ENCODE data around the gene GRWD1. TPM values are rescaled to one million over a fixed set of nuclear protein-coding genes. Genes with fewer than 3 reads are reported as not detected.
A peak's percentile ranks its signal among the peaks of the same experiment; 100 is the strongest.

GRWD1 gene
- total and polyA plus RNA-seq, 2 of the 13 experiments (the other 11 are each of a cell fraction or from before 2014, with no cell fraction given) = 10.8 to 46.6 TPM

DNA sequence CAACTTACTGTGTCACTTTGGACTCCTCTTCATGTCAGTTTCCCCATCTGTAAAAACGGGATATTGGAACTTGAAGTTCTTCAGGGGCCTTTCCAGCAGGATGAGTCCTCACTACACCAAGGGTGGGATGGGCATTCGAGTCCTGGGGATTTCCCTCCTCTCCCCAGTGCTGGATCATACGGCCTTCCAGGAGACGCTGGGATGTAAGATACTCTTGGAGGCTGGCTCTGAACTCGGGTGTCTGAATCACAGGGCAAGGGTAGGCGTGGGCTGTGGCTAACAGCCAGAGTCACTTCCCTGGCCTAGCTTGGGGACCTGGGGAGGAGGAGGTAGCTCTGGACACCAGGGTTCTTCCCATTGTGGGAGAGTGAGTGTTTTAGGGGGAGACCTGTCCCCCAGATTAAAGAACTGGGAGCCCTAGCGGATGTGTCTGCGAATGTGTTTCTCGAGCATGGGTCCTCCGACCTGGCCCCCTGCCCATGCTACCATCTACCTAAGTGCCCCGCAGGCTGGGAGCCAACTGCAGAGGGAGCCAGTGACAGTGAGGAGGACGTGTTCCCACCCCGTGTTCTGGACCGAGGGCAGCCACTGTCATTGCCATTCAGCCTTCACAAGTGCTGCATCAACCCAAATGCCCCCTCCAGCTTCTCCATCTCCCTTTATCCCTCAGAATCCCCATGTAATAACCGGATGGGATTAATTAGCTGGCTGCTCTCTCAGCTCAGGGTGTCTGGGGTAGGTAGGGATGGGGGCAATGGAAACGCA is 21.0 kb downstream of the GRWD1 start:
- intact Hi-C loops (cut with micrococcal nuclease; ENCODE audit: unreplicated experiment) = no loop called here
- no peaks in the 10 kb centered on the region; a peak in 1 of 5 replicates for H3K27me3 ChIP-seq (ENCODE audit: control insufficient read depth in 1 of 2, insufficient read depth in 2 of 2, low read length in 2 of 2)
- H3K27ac ChIP-seq (ENCODE audit: extremely low read length, insufficient read depth, low read length) = no peak overlapping the region
- DNase-seq (ENCODE audit: low spot score) = no peak
- no peak overlapping the region for H2AFZ ChIP-seq (ENCODE audit: low read length)
- H3K9me3 ChIP-seq (ENCODE audit: low read length) = no peaks in the 10 kb centered on the region
- H3K79me2 ChIP-seq (ENCODE audit: insufficient read depth, low read length) = peaks cover 5% of the 10 kb centered on the region
- no peak for FAIRE-seq
- peaks cover 17% of the 10 kb centered on the region for H3K4me1 ChIP-seq (ENCODE audit: insufficient read depth, low read length)
- ChIA-PET POLR2A (interaction anchor here (1.0 kb wide), 1 partner anchor 21 kb away, joined by 3 read pairs; no protein-coding TSS in a partner anchor), CTCF (ENCODE audit: low intra/inter-chr PET ratio, low total read pairs) (no interaction called here)
- no peak for TF ChIP-seq SP5 (CRISPR knock-in tag; IDR thresholded peaks at IDR 0.05; ENCODE audit: borderline replicate concordance, low read depth)
- TF ChIP-seq, protein P1, sequence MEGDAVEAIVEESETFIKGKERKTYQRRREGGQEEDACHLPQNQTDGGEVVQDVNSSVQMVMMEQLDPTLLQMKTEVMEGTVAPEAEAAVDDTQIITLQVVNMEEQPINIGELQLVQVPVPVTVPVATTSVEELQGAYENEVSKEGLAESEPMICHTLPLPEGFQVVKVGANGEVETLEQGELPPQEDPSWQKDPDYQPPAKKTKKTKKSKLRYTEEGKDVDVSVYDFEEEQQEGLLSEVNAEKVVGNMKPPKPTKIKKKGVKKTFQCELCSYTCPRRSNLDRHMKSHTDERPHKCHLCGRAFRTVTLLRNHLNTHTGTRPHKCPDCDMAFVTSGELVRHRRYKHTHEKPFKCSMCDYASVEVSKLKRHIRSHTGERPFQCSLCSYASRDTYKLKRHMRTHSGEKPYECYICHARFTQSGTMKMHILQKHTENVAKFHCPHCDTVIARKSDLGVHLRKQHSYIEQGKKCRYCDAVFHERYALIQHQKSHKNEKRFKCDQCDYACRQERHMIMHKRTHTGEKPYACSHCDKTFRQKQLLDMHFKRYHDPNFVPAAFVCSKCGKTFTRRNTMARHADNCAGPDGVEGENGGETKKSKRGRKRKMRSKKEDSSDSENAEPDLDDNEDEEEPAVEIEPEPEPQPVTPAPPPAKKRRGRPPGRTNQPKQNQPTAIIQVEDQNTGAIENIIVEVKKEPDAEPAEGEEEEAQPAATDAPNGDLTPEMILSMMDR (CRISPR knock-in tag; IDR thresholded peaks at IDR 0.05) = 0 out of 2 replicates have a peak, but pooled peaks have one; percentile 7
- no TSS peak for BruUV-seq (replicated peaks)
- in situ Hi-C loops (cut with HindIII; ENCODE audit: extremely low pct_ligation_motif_present, low pct_unique_long_range_greater_than_20kb) = no loop called here
- no peaks in the 10 kb centered on the region; the same call in 1 of the 2 replicates for H4K20me1 ChIP-seq (ENCODE audit: insufficient read depth, low read length)
- no peak for ATAC-seq
- H3K9ac ChIP-seq (ENCODE audit: insufficient read depth, low read depth, low read length) = no peak overlapping the region
- H3K4me3 ChIP-seq (replicated peaks in 1 of 3; ENCODE audit: insufficient read depth in 1 of 3, low read depth in 2 of 3, low read length in 3 of 3) = no peak overlapping the region
- H3K4me2 ChIP-seq (ENCODE audit: low read depth, low read length) = no peak overlapping the region
- WGBS (ENCODE audit: low lambda C conversion rate) = 29% methylated on average over 8 of the region's 16 CpGs
- H3K36me3 ChIP-seq (replicated peaks in 1 of 2; ENCODE audit: control insufficient read depth in 1 of 2, insufficient read depth in 2 of 2, low read length in 2 of 2) = peaks cover 5 to 13% of the 10 kb centered on the region in 2 experiments; a peak in 4 of 5 replicates

DNA sequence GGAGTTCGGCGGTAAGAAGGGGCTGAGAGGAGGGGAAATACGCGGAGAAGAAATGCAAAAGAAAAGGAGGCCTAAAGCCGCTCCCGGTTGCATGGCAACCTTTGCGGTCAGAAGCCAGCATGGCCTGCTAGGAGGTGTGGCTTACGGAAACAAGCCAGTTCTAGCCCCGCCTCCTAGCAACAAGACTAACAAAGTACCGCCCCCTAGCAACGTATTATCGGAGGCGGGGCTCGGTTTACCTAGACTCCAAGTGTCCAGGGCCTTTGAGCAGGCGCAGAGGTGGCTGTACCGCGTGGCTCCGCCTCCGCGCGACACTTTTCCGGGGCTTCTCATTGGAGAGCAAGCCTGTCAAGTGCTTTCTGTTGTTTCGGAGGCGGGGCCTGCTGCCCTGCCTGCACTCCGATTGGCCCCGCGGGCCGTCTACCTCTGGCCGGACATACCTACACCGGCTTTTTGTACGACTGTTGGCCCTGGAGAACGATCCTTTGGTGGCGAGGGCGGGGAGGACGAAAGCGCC is 23.0 kb downstream of the GRWD1 start:
- Histone ChIP-seq H3K27me3 (ENCODE audit: control insufficient read depth in 1 of 2, insufficient read depth in 2 of 2, low read length in 2 of 2) (no peaks in the 10 kb centered on the region; a peak in 1 of 5 replicates), H2AFZ (ENCODE audit: low read length) (no peak overlapping the region), H3K4me1 (ENCODE audit: insufficient read depth, low read length) (peaks cover 17% of the 10 kb centered on the region), H3K4me2 (ENCODE audit: low read depth, low read length) (peak overlapping the region; percentile 83), H3K27ac (ENCODE audit: extremely low read length, insufficient read depth, low read length) (peak overlapping the region; percentile 91), H3K9me3 (ENCODE audit: low read length) (no peaks in the 10 kb centered on the region), H4K20me1 (ENCODE audit: insufficient read depth, low read length) (no peaks in the 10 kb centered on the region; the same call in 1 of the 2 replicates), H3K36me3 (replicated peaks in 1 of 2; ENCODE audit: control insufficient read depth in 1 of 2, insufficient read depth in 2 of 2, low read length in 2 of 2) (peaks cover 10 to 31% of the 10 kb centered on the region in 2 experiments; a peak in 4 of 5 replicates), H3K4me3 (replicated peaks in 1 of 3; ENCODE audit: insufficient read depth in 1 of 3, low read depth in 2 of 3, low read length in 3 of 3) (peak overlapping the region; percentile 76 to 97 (median 82)), H3K9ac (ENCODE audit: insufficient read depth, low read depth, low read length) (peak overlapping the region; percentile 94), H3K79me2 (ENCODE audit: insufficient read depth, low read length) (peaks cover 5% of the 10 kb centered on the region)
- ChIA-PET CTCF (ENCODE audit: low intra/inter-chr PET ratio, low total read pairs) (no interaction called here), POLR2A (interaction anchor here (1.2 kb wide), 1 partner anchor 23 kb away, joined by 3 read pairs; the partner anchor contains the start of gene GRWD1)
- 1% methylated on average over 8 of the region's 36 CpGs for WGBS (ENCODE audit: low lambda C conversion rate)
- peak; percentile 99 for DNase-seq (ENCODE audit: low spot score)
- intact Hi-C loops (cut with micrococcal nuclease; ENCODE audit: unreplicated experiment) (loop anchor here (1.0 kb wide), 1 partner anchor 24 kb away; the partner anchor contains the start of gene GRWD1), in situ Hi-C loops (cut with HindIII; ENCODE audit: extremely low pct_ligation_motif_present, low pct_unique_long_range_greater_than_20kb) (no loop called here)
- FAIRE-seq = peak; percentile 99
- BruUV-seq (replicated peaks) = no TSS peak
- ATAC-seq = peak; percentile 95
- peak; percentile 91 for TF ChIP-seq CREM (IDR thresholded peaks at IDR 0.05)
- no peak for TF ChIP-seq CREM (CRISPR knock-in tag; IDR thresholded peaks at IDR 0.05)
- peak; percentile 51; the same call in 1 of the 2 replicates for TF ChIP-seq MAZ (IDR thresholded peaks at IDR 0.05; ENCODE audit: borderline replicate concordance, low read depth, low read length)
- TF ChIP-seq MAZ (CRISPR knock-in tag; IDR thresholded peaks at IDR 0.05; ENCODE audit: low read depth) = no peak; the same call in 1 of the 2 replicates
- TF ChIP-seq, protein P2, sequence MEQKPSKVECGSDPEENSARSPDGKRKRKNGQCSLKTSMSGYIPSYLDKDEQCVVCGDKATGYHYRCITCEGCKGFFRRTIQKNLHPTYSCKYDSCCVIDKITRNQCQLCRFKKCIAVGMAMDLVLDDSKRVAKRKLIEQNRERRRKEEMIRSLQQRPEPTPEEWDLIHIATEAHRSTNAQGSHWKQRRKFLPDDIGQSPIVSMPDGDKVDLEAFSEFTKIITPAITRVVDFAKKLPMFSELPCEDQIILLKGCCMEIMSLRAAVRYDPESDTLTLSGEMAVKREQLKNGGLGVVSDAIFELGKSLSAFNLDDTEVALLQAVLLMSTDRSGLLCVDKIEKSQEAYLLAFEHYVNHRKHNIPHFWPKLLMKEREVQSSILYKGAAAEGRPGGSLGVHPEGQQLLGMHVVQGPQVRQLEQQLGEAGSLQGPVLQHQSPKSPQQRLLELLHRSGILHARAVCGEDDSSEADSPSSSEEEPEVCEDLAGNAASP (CRISPR knock-in tag; IDR thresholded peaks at IDR 0.05; ENCODE audit: borderline replicate concordance) = no peak
- TF ChIP-seq, protein P3, sequence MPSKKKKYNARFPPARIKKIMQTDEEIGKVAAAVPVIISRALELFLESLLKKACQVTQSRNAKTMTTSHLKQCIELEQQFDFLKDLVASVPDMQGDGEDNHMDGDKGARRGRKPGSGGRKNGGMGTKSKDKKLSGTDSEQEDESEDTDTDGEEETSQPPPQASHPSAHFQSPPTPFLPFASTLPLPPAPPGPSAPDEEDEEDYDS (CRISPR knock-in tag; IDR thresholded peaks at IDR 0.05) = peak; percentile 71
- peak; percentile 98 for TF ChIP-seq SP2 (CRISPR knock-in tag; IDR thresholded peaks at IDR 0.05)
- TF ChIP-seq, protein P4, sequence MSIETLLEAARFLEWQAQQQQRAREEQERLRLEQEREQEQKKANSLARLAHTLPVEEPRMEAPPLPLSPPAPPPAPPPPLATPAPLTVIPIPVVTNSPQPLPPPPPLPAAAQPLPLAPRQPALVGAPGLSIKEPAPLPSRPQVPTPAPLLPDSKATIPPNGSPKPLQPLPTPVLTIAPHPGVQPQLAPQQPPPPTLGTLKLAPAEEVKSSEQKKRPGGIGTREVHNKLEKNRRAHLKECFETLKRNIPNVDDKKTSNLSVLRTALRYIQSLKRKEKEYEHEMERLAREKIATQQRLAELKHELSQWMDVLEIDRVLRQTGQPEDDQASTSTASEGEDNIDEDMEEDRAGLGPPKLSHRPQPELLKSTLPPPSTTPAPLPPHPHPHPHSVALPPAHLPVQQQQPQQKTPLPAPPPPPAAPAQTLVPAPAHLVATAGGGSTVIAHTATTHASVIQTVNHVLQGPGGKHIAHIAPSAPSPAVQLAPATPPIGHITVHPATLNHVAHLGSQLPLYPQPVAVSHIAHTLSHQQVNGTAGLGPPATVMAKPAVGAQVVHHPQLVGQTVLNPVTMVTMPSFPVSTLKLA (IDR thresholded peaks at IDR 0.05) = peak; percentile 88
- peak; percentile 51; the same call in 1 of the 2 replicates for TF ChIP-seq TBX3 (IDR thresholded peaks at IDR 0.05; ENCODE audit: borderline replicate concordance)

Data from HepG2 (cell line).